RCC 7860 (cell line): ENCODE measurements around the gene CAMKMT.

ENCODE experiments used
- DNase-seq: peaks from one replicate; pipeline ENCODE4 v3.0.0-alpha.2; 2015; ENCODE audit warnings: low spot score
- FAIRE-seq: peaks from 2 replicates; lab custom pipeline; 2012; peaks lifted over from hg19 to GRCh38; lab: Jason Lieb, UNC

Gene CAMKMT

DNA sequence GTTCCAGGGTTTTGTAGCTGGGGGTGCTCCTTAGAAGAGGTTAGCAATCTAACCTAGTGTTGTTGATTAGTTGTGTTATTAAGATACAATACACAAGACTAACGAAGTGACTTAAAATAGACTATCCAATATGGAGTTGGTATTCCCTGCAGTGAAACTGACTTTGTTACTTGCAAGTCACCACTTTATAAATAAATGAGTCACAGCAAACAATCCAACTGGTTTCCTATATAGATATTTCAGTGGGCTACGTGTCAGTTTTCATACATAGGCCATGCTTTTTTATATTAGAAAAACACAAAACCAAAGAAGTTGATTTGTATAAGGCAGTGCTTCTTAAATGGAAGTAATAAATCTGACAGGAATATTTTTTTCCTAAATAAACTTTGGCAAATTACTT is 274.0 kb downstream of the CAMKMT start:
- no peak for FAIRE-seq
- no peak for DNase-seq

DNA sequence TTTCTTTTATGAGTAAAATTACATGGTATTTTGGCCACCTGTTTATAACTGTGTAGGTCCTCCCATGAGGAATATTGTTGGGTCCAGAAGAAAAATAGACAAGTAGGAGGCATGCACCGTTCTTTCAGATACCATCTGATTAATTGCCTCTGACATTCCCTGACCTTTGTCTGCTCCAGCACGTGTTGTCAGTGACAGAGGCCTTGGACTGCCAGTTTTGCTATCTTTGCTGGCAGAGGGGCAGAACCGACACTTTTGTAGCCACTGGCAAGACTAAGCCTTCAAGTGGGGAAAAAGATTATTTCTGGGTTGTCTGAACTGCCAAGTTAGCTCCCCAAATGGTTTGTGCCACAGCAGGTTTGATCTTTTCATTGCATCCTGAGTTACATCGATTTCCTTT is 276.9 kb downstream of the CAMKMT start:
- DNase-seq (no peak), FAIRE-seq (no peak)

DNA sequence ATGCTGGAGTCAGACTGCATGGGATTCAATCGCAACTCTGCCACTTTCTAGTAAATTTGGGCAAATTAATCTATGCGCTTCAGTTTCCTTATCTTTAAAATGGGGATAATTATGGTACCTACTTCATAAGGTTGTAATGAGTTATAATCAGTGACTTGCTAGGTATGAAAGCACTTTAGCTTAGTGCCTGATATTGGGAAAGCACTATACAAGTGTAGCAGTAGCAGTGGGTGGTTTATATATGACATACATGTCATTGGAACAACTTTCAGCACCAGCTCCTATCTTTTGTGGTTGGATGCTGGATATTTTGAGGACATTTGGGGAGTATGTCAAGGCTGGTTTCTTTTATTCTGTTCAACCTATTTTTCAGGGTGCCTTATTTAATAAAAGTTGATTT is 277.7 kb downstream of the CAMKMT start:
- DNase-seq, result no peak
- FAIRE-seq, result no peak

DNA sequence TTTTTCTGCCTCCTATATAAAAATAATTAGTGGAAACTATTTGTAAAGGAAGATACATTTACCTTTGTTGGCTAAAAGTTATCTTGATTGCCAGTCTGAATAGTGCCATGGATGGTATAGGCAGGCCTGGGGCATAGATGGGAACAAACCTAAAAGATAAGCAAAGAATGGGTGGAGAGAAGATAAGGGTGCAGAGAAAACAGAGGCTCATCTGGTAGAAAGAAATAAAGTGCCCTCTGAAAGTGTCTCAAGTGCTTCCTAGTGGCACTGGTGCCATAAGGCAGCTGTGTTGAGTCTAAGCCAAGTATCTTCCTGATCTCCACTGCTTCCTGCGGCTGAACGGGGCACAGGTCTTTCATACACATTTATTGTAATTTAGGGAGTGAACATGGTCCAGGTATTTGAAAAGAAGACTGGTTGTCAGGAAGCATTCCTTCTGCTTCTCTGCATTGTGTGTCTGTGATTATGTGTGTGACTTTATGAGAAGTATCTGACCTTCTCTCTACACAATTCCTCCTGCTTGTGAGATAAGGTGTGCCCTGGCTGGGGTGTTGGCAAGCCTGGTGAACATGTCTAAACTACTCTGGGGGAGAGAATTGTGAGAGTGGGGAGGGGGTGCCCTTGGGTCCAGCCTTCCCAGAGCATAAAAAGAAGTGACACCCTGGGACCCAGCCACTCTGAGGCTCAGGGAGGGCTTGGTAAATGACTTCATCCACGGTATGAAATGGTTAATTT is 280.5 kb downstream of the CAMKMT start:
- FAIRE-seq, result no peak
- no peak for DNase-seq

DNA sequence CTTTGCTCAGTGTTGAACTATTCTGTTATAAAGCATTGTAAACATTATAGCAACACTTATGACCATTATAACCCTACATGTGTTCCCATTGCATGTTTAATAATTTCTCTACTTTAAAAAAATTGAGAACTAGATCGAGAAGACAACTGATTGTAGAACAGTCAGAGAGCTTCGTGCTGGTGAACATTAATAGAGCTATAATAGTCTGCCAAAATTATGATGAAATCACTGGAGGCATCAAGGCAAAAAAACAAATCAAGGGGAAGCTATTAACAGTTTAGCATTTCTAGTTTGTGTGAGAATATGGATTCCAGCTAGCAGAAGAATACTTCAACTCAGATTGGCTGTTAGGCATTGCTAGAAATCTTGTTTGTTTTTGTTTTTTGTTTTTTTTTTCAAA is 284.2 kb downstream of the CAMKMT start:
- FAIRE-seq (no peak), DNase-seq (no peak)

DNA sequence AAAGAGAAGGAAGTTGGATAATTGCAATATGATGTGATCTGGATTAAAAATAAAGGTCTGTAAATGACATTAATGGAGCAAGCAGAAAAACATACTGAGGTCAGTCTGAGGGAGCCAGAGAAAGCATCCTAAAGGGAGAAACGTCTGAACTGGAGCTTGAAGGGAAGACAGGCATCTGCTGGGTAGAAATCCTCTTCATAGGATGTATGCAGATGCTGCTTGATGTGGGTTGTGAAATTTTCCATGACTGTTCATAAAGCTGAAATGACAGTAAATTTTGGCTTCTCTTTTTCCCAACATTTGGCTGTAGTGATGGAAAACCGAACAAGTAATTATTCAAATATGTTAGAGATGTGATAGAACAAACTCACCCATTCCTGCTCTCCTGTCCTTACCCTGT is 287.6 kb downstream of the CAMKMT start:
- DNase-seq, result no peak
- FAIRE-seq, result no peak

DNA sequence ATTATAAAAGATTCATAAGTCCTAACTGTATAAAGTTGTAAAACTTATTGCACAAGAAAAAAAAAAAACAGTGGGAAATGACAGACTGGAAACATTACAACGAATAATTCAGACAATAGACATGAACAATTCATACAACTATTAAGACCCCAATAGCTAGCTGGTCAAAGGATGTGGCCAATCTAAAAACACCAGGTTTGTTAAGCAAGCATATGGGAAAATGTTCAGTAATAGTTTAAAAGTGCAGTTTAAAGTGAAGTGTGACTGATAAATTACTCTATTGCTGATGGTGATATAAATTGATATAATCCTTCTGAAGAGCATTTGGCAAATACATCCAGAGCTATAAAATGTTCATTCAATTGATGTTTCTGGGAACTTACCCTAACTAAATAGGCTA is 289.0 kb downstream of the CAMKMT start:
- no peak for DNase-seq
- FAIRE-seq, result no peak

DNA sequence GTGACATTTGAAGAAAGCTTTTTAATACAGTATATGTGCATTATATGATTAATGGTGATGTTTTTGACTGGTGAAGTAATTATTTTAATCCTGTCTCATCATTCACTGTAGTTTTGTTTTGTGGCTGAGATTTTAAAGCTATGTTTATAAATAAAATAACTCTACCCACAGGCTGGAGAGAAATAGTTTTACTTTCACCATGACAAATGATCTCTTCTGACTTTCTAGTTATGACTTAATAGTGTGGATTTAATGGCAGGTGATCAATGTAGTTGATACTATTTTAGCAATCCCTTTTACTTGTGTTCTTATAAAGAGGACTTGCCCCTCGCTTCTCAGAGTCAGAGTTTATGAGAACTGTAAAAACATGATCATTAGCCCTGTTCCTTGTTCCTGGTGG is 290.2 kb downstream of the CAMKMT start:
- DNase-seq (no peak), FAIRE-seq (no peak)

DNA sequence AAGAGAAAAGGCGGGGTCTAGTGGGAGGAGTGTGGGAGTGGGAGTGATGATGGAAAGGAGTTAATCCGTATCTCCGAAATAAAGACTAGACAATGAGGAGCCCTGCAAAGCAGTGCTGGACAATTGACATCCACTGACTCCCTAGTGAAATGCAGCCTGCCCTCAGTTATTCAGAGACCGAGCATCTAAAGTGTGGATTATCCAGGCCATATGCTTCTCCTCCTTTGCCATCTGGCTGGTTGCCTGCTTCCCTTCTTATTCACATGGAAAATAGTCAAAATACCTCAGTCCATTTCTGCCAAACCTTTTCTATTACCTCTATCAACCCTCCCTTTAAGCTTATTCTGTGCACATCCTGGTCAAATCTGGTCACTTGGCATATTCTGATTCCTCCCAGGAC is 291.0 kb downstream of the CAMKMT start:
- DNase-seq, result no peak
- FAIRE-seq, result no peak

DNA sequence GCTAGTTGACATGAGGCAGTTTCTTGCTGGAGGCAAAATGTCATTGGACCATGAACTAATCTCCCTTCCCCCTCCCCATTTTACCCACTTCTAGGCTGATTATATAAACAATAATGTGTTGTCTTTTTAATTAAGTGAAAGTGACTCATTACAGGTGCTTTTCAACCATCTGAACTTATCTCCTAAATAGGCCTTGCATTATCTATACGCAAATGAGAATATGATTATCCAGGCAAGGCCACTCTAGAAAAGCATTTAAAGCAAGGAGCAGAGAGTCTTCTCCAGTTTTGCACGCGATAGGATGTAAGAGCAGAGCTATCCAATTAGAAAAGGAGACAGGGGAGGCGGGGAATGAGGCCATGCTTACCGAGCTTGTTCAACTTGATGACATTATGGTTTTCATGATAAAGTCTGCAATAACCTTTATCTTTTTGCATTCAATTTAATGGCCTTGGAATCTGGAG is 293.7 kb downstream of the CAMKMT start:
- FAIRE-seq (no peak), DNase-seq (no peak)

DNA sequence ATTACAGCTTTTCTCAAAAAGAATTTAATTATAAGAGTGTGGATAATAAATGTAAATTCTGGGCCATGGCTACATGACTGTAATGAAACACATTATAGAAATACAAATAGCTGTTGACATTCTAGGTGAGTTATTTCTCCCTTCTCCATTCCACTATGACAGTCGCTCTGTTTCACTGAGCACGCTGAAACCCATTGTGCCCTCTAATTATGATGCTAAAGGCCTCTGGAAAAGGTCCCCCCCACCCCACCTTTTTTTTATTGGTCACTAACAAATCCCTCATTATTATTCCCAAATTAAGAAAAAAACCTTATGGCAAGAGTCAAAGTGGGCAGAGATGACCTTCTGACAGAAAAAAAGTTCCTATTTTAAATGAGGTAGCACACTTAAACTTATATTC is 294.7 kb downstream of the CAMKMT start:
- FAIRE-seq (no peak), DNase-seq (no peak)

DNA sequence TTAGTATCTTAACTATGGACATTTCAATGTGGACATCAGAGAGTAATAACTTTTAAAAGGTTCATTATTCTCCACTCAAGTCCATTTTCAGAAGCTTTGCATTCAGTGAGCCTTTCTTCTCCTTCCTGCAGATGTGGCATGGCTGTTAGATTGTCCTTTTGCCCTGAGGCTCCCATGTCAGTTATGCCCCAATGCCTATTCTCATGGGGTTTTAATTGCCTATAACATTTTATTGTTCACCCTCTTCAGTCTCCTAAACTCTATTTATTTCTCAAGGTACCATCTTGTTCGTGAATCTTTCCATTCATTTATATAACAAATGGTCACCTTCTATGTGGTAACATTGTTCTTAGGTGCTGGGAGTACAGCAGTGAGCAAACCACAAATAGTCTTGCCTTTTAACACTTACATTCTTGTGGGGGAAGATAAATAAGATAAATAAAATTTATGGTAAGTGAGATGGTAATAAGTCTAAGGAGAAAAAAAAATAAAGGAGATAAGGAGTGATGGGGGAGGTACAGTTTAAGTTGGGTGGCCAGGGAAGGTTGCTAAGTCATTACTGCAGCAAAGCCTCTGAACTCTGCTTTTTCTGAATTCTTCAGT is 301.8 kb downstream of the CAMKMT start:
- no peak for FAIRE-seq
- no peak for DNase-seq

DNA sequence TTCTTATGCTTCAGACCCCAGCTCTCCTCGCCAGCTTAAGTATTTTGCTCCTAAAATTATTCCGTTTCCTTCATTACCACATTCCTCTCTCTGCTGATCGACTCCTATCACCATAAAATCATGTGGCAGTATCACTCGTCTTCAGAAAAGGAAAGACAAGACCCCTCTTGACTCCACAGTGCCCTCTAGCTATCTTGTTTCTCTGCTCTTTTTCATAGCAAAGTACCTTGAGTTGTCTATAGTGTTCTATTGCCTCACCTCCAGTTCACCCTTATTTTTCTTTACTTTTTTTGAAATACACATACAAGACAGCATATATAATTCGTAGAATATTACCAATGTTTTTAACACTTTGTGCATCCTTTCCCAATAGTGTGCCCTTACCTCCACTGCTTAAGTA is 306.6 kb downstream of the CAMKMT start:
- DNase-seq, result no peak
- FAIRE-seq, result no peak

DNA sequence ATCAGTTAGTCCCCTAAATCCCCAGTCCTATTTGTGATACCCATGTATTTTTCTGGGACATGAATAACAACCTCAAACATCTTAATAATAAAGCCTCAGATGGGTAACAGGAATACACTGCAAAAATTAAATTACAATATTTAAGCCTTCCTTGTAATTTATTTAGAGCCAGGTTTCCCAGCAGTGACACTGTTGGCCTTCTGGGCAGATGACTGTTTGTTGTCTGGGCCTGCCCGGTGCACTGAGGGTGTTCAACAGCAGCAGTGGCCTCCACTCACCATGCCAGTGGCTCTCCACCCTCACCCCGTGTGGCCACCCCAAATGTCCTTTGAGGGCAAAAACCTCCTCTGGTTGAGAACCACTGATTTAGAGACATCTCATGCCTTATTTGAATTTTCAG is 309.5 kb downstream of the CAMKMT start:
- DNase-seq (no peak), FAIRE-seq (no peak)

DNA sequence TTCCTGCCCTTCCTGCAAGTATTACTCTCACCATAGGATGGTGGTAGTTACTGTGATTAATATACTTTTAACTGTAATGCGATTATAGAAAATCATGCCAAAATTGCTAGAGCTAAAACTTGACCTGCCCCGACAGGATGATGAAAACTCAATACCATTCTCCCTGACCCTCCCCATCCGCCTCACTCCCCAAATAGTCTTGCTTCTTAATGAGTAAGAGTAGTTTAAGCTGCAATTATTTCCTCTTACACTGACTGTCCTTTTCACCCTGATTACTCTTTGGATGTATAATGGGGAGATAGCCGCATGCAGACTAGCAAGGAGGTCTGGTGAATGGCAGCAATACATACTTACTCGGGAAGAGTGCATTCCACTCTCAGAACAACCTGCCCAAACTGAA is 310.2 kb downstream of the CAMKMT start:
- no peak for FAIRE-seq
- no peak for DNase-seq

DNA sequence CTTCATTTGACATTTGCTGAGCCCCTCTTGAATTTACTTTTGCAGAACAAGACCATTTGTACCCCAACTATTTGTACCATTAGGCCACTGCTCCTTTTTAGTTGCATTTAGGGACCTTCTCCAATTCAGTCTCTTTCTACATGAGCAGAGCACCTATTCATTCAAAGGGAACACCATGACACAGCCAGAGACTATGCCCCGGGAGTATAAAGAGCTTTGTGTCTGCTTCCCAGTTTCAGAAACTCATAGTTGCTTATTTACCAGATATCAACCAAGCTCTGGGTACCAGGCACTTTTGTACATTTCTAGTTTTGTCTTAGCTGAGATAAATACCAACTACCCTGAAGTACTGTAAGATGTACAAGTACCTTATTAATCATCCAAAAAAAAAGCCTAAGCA is 310.7 kb downstream of the CAMKMT start:
- no peak for DNase-seq

DNA sequence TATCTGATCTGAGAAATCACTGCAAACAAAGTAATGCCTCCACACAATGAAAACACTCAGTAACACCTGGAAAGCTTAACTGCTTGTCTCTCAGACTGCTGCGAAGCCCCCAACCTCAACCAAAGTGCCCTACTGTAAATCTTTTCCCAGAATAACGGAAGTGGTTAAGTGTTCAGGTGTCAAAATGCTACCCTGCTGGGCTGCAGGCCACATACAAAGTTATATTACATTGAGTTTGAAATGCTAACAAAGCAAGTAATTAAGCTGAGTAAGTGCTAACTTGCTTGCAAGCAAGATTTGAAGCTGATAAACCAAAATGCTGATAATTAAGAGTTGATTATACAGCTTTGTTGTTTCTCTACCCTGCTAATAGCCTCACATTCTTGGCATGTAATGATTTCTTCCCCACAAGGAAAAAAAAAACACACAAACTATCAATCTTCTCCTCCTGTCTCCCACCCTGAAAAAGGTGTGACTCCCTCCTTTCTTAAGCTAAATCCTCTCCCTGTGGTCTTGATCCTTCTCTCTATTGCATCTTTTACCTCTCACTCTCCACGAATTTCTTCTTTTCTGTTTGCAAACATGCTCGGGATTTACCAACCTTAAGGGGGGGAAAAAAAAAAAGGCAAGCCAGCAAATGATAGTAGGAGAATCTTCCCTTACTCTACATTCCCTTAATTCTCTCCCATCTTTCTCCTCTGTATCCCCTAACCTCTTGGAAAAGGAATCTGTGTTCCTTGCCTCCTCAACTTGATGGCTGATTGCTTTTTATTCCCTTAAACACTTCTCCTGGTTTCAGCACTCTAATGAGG is 312.9 kb downstream of the CAMKMT start:
- no peak for FAIRE-seq
- no peak for DNase-seq

More for the DNA sequence above, 310.7 kb downstream of the CAMKMT start:
- FAIRE-seq, result no peak

DNA sequence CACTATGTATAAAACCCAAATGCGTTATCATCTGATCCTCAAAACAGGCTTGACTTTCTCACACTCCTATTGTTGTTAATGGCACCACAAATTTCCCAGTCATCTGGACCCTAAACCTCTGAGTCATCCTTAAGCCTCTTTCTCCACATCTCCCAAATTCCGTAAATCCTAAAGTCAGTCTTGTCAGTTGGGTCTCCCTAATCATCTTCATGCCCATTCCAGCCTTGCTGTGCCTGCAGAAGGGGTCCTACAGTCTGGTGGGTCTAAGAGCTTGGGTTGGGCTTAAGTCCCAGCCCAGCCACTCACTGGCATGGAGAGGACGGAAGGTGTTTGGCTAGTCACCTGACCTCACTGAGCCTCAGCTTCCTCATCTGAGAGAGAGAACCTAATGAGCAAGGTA is 314.6 kb downstream of the CAMKMT start:
- FAIRE-seq, result no peak

DNA sequence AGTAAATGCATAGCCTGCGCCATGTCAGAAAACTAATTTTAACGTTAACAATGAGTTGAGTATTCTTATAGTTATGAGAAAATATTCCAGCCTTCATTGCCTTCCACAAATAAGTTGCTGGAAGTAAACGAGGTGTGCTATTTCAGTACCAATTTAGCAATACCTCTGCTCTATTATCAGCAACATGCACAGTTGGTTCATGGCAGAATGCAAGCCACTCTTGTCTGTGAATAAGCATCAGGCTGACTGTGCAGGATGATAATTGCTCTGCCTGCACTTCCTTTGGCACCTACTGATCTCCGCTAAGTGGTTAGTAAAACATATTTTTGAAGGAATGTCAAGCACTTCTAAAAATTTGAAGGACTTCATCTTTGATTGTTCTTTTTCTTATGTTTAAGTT is 317.8 kb downstream of the CAMKMT start:
- FAIRE-seq (no peak), DNase-seq (no peak)

More for the DNA sequence above, 314.6 kb downstream of the CAMKMT start:
- no peak for DNase-seq

DNA sequence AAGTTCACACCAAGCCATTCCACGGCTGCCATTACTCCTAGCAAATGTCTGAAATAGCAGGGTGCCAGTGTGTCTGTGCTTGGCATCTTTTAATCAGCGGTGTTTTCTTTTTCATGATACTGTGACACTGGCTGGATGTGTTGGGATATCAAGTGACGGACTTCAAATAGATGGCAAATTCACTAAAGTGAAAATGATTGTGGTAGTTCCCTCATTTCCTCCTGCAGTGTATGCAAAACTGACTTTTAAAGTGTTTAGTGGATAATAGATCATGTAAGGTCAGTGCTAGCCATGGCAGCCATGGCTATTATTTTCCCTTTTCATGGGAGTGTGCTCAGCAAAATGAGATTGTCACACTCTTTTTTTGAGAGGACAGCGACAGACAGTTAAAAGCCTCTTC is 318.2 kb downstream of the CAMKMT start:
- no peak for FAIRE-seq

DNA sequence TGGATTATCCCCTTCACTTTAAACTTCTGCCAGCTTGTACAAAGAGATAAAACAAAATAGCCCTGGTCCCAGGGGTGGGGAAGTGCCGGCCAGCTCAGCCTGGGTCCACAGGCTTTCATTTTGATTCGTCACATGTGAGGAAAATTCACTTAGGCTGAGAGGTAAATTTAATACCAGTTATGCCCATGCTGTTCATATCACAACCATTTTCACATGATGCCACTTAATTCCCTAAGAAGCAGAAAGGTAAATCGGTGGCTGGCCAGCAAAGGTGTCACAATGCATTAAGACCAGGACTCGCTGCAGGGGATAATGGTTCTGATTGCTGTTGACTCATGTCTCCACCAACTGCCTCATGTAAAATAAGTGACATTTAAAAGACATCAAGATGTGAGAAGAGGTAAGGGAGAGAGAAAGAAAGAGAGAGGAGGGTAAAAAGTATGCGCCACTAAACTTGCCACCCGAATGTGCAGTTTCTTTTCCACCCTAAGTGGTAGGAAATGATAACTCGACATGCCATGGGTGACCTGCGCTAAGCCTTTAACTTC is 318.8 kb downstream of the CAMKMT start:
- DNase-seq (no peak), FAIRE-seq (no peak)

More for the DNA sequence above, 318.2 kb downstream of the CAMKMT start:
- no peak for DNase-seq
